Measurements from ENCODE around the gene XAGE1B.
"Not testable (repeated sequence)": the region's sequence is repeated elsewhere in the genome, so short reads cannot be mapped to it uniquely, and the experiment has no call there.

The XAGE1B gene

DNA sequence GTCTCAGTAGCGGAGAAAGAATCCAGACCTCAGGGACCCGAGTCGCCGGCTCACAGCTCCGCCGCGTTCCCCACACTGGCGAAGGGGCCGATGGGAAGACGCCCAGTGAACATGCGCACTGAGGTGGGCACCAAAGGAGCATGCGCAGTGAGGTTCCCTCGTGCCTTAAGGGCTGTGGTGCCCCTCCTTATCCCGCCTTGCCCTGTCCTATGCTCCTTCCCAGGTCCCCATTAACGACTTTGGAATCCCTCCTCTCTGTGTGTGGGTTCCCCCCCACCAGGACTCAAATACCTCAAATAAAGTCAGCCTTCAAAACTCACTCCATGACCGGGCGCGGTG lies at the start of gene XAGE1B:
XAGE1B (minus strand) TSS at position 77 of the 339 bp plus-strand sequence. CDS start 1,536 bp downstream, outside the sequence.
- H3K27me3 ChIP-seq = not testable (repeated sequence)

DNA sequence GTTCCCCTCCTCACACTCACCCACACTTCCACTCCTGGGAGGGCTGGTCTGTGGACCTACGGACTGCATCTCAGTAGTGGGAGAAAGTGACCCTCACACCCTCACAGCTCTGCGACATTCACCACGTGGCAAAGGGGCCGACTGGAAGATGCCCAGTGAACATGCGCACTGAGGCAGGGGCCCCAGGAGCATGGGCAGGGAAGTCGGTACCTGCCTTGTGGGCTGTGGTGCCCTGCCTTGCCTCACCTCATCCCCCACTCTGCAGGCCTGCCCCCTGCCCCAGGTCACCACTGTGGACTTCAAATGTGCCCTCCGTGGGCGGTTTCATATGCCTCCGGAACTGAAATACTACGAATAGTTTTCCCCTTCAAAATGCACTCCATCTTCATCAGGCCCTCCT lies 46.2 kb upstream of the XAGE1B start:
- H3K9me3 ChIP-seq = no peaks in the 10 kb centered on the region
- H3K27ac ChIP-seq = no peak overlapping the region
- no peak for TF ChIP-seq CTCF (IDR thresholded peaks at IDR 0.05)
- no peak overlapping the region for H3K4me3 ChIP-seq
- intact Hi-C loops (cut with DNase I; ENCODE audit: low total_unique reads) = no loop called here
- H3K36me3 ChIP-seq = no peaks in the 10 kb centered on the region
- H3K27me3 ChIP-seq = no peaks in the 10 kb centered on the region
- no peak for DNase-seq
- H3K4me1 ChIP-seq = no peaks in the 10 kb centered on the region

More for the DNA sequence above, at the start of gene XAGE1B:
- H3K9me3 ChIP-seq; H3K36me3 ChIP-seq; H3K4me3 ChIP-seq; intact Hi-C loops (cut with DNase I; ENCODE audit: low total_unique reads); H3K27ac ChIP-seq; H3K4me1 ChIP-seq; DNase-seq: not testable (repeated sequence)

- no peaks in the 10 kb centered on the region for H3K36me3 ChIP-seq
- intact Hi-C loops (cut with DNase I; ENCODE audit: low total_unique reads) = no loop called here
- no peak for TF ChIP-seq CTCF (IDR thresholded peaks at IDR 0.05)
Observed at GRCh38 chrX:52558140-52558539, 41.3 kb upstream of the XAGE1B start.

DNA sequence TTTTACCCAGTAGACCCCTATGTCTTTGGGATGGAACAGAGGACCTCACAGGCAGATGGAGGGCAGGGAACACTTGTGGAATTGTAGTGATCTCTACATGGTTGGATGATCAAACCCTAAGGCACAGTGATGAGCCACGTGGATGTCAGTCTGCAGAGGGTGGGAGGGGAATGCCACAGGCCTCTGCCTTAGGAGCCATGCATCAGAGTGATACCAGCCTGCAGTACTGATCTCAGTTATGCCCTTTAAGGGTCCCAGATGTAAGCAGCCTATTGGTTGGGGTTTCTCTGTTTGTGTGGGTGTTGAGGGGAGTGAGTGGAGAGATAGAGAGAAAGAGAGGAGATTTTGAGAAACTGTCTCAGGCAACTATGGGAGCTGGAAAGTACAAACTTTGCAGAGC lies 39.9 kb upstream of the XAGE1B start:
- Histone ChIP-seq H3K9me3 (no peaks in the 10 kb centered on the region), H3K36me3 (no peaks in the 10 kb centered on the region), H3K27ac (no peak overlapping the region), H3K4me3 (no peak overlapping the region), H3K27me3 (no peaks in the 10 kb centered on the region), H3K4me1 (no peaks in the 10 kb centered on the region)
- intact Hi-C loops (cut with DNase I; ENCODE audit: low total_unique reads) = no loop called here
- no peak for DNase-seq
- TF ChIP-seq CTCF (IDR thresholded peaks at IDR 0.05) = no peak

More at GRCh38 chrX:52558140-52558539, 41.3 kb upstream of the XAGE1B start:
- Histone ChIP-seq H3K4me1 (no peaks in the 10 kb centered on the region), H3K4me3 (no peak overlapping the region), H3K27ac (no peak overlapping the region), H3K9me3 (no peaks in the 10 kb centered on the region), H3K27me3 (no peaks in the 10 kb centered on the region)
- DNase-seq = no peak

DNA sequence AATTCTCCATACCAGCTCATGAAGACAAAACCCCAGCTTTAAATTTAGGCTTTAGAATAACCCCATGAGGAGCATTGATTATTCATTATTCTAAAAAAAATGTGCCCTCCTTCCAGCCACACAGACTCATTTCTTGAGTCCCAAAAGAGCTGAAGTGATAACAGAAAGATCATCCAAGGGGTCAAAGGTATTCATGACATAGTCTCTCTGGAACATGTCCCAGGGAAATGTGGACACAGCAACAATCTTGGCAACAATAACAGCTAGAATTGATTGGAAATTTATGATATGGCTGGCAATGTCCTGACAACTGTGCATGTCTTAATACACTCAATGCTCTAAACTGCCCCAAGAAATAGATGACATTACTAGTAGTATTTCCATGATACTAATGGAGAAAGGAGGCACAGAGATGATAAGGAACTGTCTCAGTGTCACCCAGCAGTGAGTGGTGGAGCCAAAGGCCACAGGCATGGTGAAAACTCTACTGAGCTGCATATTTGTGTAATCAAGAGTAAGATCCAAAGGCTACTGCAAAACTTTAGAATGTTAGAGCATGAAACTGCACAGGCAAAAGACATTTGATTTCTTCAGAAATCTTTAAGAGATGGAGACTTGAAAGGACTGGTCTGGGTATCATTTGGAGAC lies 37.3 kb upstream of the XAGE1B start:
- H3K4me1 ChIP-seq = no peaks in the 10 kb centered on the region
- no peak overlapping the region for H3K4me3 ChIP-seq
- H3K27me3 ChIP-seq = no peaks in the 10 kb centered on the region
- intact Hi-C loops (cut with DNase I; ENCODE audit: low total_unique reads) = no loop called here
- no peaks in the 10 kb centered on the region for H3K36me3 ChIP-seq
- DNase-seq = no peak
- H3K9me3 ChIP-seq = no peaks in the 10 kb centered on the region
- TF ChIP-seq CTCF (IDR thresholded peaks at IDR 0.05) = no peak
- H3K27ac ChIP-seq = no peak overlapping the region

GRCh38 chrX:52548769-52549168 lies 31.9 kb upstream of the XAGE1B start:
- H3K27ac ChIP-seq; H3K4me3 ChIP-seq; H3K4me1 ChIP-seq; H3K36me3 ChIP-seq; DNase-seq; H3K27me3 ChIP-seq; H3K9me3 ChIP-seq; intact Hi-C loops (cut with DNase I; ENCODE audit: low total_unique reads): not testable (repeated sequence)
